Suprapubic skin (tissue), 4 donors: ENCODE data around the gene EYS.
"Not testable (repeated sequence)": the region's sequence is repeated elsewhere in the genome, so short reads cannot be mapped to it uniquely, and the experiment has no call there.

ENCODE experiments used
- EP300 ChIP-seq: sonication (generic); formaldehyde crosslinking; IDR thresholded peaks from one replicate; pipeline ENCODE4 v1.6.1; 2017; ENCODE audit warnings: antibody characterized with exemption
- POLR2AphosphoS5 ChIP-seq, 3 donors: sonication (generic); formaldehyde crosslinking; IDR thresholded peaks; one replicate each; pipeline ENCODE4 v1.6.1; 2017; ENCODE audit warnings: antibody characterized with exemption in 3 of 3
- TF ChIP-seq, protein P1 (sequence below), 2 donors: fragments of 200-600 bp in 1 of 2; fragments of 450-650 bp in 1 of 2; sonication (generic) in 1 of 2; IDR thresholded peaks; one replicate each; pipeline ENCODE4 v1.5.1; 2016 to 2019; ENCODE audit warnings: antibody characterized with exemption in 2 of 2, mild to moderate bottlenecking in 1 of 2, moderate library complexity in 1 of 2

GRCh38 chr6:63953336-63954021, 1753.5 kb downstream of the EYS start:
- TF ChIP-seq, protein P1, sequence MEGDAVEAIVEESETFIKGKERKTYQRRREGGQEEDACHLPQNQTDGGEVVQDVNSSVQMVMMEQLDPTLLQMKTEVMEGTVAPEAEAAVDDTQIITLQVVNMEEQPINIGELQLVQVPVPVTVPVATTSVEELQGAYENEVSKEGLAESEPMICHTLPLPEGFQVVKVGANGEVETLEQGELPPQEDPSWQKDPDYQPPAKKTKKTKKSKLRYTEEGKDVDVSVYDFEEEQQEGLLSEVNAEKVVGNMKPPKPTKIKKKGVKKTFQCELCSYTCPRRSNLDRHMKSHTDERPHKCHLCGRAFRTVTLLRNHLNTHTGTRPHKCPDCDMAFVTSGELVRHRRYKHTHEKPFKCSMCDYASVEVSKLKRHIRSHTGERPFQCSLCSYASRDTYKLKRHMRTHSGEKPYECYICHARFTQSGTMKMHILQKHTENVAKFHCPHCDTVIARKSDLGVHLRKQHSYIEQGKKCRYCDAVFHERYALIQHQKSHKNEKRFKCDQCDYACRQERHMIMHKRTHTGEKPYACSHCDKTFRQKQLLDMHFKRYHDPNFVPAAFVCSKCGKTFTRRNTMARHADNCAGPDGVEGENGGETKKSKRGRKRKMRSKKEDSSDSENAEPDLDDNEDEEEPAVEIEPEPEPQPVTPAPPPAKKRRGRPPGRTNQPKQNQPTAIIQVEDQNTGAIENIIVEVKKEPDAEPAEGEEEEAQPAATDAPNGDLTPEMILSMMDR (IDR thresholded peaks at IDR 0.05): not testable (repeated sequence)
- not testable (repeated sequence) for TF ChIP-seq EP300; POLR2AphosphoS5 (IDR thresholded peaks at IDR 0.05)
